Smooth muscle cell of the coronary artery (primary cell): ENCODE measurements around the gene IGLL1. TPM values are rescaled to one million over a fixed set of nuclear protein-coding genes. Genes with fewer than 3 reads are reported as not detected.

Experiments used
- total RNA-seq: library from RNA; depleted of rRNA; stranded (reverse); fragments of >200 nt; gene quantifications from 2 replicates; pipeline ENCODE4 v1.2.3, GENCODE V29; 2014; ENCODE audit warnings: low replicate concordance

Gene IGLL1
- not detected in 2 replicates for total RNA-seq

DNA sequence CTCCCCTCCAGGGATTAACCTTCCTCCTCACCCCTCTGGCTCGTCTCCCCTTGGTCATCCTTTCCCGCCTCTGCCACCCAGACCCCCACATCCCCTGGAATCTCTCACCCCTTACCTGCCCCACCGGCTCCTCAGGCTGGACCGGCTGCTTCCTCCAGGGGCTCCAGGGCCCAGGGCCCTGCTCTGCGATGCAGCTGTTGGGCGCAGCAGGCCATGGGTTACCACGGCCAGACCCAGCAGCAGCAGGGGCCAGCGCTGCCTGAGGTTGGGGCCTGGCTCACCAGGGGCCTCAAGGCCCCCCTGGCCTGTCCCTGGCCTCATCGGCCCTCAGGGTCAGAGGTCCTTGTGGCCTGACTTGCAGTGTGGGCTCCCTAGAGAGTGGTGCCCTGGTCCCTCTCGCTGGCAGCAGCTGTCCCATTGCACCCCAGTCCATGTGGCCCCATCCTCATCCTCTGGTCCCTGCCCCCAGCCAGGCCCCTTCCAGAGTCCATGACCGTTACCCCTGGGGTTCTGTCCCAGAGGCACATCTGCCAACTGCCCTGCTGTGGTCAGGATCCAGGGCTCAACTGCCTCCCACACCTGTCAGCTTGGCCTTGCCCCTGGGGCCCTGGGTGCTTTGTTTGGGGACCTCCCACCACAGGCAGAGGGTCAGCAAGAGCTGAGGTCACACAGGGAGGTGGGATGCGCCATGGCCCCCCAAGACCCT lies at the start of gene IGLL1:
TSS of gene IGLL1 (minus strand) at position 421 of the 706 bp plus-strand sequence. CDS start at position 321, 100 bp downstream.

Other genes starting within 250 kb of the IGLL1 start
- 2.2 TPM in 1 of 2 replicates, not detected in the other for gene DRICH1, start 52.0 kb upstream of the IGLL1 start, total RNA-seq
- gene RGL4, start 110.7 kb upstream of the IGLL1 start, total RNA-seq: not detected in 2 replicates
- 1.4 and 3.5 TPM in 2 replicates for gene ZNF70, start 170.8 kb upstream of the IGLL1 start, total RNA-seq
- not detected in 2 replicates for gene VPREB3, start 174.1 kb upstream of the IGLL1 start, total RNA-seq
- gene C22orf15, start 182.7 kb upstream of the IGLL1 start, total RNA-seq: 0.38 and 1.8 TPM in 2 replicates
- 3.4 and 6.5 TPM in 2 replicates for gene CHCHD10, start 187.7 kb upstream of the IGLL1 start, total RNA-seq
- 11.0 and 18.5 TPM in 2 replicates for gene MMP11, start 192.6 kb upstream of the IGLL1 start, total RNA-seq
- gene SMARCB1, start 206.7 kb upstream of the IGLL1 start, total RNA-seq: 18.0 and 21.5 TPM in 2 replicates